Fibroblast of peridontal ligament (primary cell): Measurements from ENCODE around the gene CADM1.

ENCODE experiments used
- DNase-seq: peaks from one replicate; pipeline ENCODE4 v3.0.0-alpha.2; 2010; ENCODE audit errors: extremely low read depth

Gene CADM1

DNA sequence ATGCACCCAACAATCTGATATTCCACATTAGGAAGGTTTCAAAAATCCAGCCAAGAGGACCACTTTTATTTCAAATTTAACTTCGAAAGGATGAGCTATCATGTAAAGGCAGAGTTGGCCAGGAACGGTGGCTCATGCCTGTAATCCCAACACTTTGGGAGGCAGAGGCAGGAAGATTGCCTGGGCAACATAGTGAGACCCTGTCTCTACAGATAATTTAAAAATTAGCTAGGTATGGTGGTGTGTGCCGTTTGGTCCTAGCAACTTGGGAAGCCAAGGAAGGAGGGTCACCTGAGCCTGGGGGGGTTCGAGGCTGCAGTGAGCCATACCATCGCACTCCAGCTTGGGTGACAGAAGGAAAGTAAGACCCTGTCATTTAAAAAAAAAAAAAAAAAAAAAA, 96.7 kb downstream of the CADM1 start:
- DNase-seq = no peak

DNA sequence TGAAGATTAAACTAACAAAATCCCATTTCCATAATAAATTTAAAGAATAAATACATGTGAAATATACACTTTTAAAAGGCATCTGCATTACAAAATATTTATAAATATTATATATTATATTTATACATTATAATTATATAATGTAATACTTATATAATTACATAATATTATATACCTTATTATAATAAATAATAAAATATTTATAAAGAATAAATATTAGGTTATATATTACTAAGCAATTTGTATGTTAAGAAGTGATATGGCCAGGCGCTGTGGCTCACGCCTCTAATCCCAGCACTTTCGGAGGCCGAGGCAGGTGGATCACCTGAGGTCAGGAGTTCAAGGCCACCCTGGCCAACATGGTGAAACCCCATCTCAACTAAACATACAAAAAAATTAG, 97.8 kb downstream of the CADM1 start:
- DNase-seq = no peak

DNA sequence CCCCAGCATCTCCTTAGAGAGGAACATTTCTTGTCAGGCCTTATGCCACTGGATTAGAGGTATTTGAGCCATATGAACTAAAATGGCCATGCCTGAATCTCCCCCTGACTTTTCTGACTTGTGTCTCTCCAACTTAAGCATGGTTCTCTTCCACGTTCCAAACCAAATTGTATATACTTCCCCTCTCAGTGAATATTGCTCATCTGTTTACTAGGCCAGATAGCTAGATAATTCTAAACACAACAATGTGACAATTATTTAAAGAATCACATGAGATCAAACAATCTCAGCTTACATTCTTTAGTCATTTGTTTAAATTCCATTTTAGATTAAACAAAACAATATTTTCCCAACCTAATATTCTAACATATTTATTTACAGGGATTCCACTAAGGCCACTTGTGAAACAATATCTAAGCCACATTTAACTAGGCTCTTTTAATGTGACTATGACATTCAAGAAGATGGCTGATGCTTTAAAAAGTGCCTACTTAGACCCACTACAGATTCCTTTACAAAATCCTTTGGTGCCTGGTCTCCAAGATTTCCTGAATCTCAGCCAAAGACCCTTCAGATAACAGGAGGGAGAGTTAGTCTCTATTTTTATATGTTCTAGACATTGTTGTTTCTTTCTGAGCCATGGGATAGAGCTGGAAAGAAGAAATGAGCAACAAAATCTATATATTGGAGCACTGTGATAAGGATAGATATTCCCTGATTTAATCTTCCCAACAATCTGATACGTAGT, 105.7 kb downstream of the CADM1 start:
- no peak for DNase-seq

DNA sequence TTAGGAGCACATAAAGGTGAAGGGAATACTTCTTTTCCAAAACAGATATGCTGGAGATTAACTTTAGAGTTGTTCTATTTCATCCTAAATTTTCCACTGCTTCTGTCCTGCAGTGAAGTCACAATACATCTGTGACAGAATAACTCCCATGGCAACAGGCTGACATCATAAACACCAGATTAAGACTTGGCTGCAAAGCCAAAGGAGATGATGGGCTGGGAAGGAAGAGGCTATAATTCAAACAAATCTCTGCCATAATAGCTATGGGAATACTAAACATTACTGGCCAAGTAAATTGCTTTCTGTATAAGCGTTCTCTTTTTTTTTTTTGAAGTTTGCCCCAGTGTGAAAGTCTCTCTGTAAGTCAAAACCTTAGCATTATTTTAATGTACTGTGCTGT, 107.7 kb downstream of the CADM1 start:
- no peak for DNase-seq

DNA sequence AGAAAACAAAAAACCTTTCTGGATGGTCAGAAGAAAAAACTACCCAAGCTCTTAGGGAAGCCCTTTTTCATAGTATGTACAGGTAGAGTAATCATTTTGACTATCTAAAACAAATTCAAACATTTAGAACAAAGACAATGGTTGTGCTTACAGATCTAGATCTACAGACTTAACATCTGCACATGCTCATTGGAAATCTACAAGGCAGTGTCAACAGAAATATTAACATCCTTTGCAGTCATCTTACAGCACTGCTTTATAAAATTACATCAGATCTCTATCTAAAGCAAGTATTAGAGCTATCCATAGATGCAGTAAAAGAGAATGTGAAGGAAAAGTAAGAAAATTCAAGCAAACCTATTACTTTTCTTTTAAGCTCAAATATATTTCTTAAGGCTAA, 110.3 kb downstream of the CADM1 start:
- DNase-seq = no peak

DNA sequence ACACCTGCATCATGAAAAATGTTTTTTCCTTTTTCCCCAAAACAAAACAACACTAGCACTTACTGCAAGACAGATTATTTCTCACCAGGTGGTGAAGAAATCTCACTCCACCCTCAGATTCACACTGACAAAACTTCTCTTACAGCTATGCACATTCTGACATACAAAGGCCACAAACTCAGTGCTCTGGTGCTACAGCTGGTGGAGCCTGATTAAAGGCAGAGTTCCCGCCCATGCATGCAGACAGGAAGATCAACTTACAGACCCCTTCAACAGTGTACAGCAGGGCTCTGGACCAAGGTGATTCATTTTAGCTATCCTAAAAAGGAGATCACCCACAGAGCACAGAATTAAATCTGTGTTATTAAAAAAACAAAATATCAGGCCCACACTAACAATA, 112.6 kb downstream of the CADM1 start:
- DNase-seq = no peak

DNA sequence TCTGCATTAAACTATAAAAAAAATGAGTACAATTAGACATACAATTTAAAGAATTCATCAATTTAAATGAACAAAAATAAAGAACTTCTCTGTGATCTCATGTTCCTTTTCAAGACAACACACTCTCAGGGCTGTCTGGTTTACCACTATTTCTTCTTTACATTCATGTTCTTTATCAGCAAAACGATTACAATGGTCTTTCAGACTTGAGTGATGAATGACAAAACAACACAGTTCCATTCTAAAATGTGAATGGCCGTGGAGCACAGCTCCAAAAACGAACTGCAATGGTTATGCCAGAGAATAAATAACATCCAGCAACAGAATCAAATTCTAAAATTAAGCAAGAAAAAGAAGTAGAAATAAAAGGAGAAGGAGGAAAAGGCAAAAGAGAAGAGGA, 113.1 kb downstream of the CADM1 start:
- no peak for DNase-seq

DNA sequence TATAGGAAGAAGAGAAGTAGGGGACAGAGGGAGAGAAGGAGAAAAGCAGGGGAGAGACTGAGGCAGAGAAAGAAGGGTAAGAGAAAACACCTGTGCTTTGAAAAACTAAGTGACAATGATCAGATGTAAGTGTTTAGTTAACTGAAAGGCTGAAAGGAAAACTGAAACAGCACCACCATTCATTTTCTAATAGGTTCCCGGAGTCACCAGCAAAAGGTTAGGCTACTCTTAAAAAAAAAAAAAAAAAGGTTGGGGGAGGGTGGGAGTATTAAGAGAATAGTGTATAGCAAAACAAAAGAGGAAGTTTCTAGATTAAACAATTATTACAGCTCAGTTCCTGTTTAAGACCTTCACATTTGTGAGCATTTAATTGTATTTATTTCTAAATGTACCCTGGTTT, 113.8 kb downstream of the CADM1 start:
- DNase-seq = no peak

DNA sequence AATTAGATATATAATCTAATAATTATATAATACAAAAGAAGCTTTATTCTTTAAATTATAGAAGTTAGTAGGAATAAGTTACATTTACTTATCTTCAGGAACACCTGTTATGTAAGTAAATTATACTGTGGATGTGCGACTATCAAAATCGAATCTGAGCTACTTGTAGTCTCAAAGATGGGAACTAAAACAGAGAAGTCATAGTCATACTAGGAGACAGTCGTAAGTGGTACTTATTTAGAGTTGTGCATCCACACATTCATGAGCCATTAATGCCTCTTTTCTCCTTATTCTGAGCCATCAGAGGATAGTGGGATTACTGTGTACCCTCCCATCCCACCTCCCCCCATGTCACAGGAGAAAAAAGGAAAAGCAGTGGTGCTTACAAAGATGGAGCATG, 114.4 kb downstream of the CADM1 start:
- no peak for DNase-seq

DNA sequence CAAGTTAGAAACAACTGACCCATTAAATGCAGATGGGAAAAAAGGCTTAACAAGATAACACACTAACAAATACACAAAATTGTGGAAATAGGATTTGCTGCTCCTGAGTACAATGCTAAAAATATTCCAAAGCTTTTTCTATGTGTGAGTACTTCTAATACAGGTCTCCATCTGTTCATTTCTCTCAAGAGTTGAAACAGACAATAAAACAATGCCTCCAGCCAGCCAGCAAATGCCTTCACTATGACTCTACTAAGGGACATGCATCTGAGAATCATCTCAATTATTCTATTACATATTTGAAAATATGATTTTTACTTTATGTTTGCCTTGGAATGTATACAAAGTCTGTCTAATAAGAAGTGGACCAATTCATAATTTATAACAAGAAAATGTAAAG, 119.0 kb downstream of the CADM1 start:
- DNase-seq = no peak

DNA sequence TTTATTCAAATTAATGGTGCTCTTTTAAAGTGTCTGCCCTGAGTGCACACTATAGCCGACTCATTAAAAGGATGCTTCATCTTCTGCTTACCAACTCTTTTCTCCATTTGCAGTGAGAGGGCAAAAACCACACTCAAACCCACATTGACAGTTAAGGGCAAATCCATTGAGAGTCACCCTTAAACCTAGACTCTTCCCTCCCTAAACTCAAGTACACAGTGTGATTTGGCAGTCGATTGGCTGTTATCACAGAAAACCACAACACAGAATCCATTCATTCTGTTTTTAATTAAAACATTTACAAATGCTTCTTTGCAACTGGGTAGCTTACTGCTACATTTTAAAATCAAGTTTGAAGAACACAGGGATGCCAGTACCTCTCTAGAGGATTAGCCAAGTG, 120.0 kb downstream of the CADM1 start:
- DNase-seq = no peak

DNA sequence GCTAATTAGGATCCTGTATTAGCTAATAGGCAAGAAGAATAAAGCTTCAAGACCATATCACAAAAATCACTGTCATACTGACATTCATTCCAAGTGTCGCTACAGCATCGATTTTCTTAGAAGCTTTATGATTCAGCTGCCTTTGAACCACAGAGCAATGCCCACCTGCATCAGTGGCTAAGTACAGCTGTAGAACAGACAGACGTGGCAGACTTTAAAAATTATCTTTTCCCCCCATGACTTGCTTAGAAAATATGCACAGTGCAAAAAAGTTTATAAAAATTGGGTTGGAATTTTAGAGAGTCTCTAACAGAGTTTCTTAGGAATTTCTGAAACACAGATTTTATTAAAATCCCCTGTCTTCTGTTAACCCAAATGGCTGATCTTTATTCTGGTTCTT, 120.8 kb downstream of the CADM1 start:
- DNase-seq = no peak

DNA sequence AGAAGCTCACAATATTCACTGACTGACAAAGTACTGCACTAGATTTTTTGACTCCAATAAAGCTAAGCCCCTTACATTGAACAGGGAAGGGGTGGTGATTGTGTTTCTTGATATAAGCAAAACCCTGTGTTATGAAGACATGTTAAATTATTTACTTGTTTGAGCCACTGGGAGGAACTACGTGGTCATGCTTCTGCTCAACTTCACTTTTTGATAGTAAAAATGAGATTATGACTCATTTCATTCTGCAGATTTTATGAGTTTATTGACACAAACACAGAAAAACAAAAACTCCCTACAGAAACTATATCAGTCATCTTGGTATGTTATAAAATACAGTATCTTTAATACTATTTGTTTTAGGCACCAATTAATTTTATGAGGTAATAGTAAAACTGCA, 124.7 kb downstream of the CADM1 start:
- no peak for DNase-seq

DNA sequence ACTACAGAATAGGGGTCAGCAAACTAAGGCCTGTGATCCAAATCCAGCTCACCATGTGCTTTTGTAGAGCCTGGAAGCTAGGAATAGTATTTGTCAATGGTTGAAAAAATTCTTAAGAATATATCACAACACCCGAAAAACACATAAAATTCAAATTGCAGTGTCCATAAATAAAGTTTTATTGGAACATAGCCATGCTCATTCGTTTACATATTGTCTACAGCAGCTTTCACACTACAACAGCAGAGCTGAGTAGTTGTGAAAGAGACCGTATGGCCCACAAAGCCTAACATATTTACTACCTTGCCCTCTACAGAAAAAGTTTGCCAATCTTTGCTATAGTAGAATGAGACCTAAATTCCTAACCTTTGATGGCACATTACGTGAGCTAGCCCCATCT, 125.7 kb downstream of the CADM1 start:
- no peak for DNase-seq

DNA sequence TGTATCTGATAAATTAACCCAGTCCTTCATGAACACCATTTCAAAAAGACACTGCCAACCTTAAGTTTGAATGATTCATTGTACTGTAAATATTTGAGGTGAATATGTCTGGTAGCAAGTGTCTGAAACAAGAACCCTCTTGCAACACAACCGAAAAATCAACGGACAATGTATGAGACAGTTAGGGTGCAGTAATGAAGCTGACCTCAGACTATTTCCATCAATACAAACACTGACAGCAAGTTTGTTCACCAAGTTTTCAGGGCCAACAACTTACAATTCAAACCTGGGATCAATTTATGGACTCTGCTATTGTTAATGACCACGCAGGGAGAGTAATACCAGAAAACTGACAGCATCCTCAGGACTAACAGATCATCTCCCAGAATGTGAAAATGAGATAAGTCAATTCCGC, 126.3 kb downstream of the CADM1 start:
- peak; percentile 5 for DNase-seq

DNA sequence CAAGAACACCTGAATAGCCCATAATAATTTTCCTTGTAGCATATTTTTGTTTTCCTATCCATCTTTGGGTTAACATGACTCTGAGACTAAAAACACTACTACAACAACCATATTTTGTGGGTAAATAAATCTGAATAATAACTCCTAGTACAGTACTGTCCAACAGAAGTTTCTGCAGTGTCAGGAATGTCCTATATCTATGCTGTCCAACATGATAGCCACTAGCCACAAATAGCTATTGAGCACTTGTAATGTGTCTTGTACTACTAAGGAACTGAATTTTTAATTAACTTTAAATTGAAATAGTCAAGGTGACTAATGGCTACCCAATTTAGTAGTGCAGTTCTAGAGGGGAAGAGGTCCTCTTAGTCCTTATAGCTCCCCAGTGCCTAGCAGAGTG, 135.6 kb downstream of the CADM1 start:
- DNase-seq = no peak

DNA sequence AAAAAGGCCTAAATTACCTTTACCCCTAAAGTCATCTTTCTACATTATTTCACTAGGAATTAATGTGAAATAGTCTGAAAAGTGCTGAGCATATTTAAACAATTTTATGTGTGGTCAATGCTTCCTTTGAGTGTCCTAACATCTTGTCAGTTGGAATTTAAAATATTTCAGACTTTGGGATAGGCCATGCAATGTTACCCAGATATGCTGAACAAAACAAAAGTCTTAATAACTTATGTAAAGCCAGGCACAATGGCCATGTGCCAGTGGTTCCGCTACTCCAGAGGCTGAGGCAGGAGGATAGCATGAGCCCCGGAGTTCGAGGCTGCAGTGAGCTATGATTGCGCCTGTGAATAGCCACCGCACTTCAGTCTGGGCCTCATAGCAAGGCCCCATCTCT, 137.4 kb downstream of the CADM1 start:
- no peak for DNase-seq

DNA sequence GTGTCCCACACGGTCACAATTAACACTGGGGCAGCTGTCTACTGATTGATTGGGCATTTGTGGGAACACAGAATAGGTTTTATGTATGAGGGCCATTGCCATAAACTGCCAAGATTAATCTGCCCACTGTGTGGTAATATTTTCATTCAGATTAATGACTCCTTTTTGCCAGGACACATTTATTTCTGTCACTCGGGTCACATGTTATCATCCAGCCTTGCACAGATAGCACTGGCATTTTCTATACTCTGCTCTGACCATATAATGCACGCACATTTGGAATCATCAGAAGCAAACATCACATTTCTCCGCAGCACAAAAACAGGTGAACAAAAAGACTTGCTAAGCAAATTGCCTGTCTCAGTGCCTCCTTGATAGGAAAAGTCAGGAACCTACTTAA, 138.3 kb downstream of the CADM1 start:
- DNase-seq = no peak

DNA sequence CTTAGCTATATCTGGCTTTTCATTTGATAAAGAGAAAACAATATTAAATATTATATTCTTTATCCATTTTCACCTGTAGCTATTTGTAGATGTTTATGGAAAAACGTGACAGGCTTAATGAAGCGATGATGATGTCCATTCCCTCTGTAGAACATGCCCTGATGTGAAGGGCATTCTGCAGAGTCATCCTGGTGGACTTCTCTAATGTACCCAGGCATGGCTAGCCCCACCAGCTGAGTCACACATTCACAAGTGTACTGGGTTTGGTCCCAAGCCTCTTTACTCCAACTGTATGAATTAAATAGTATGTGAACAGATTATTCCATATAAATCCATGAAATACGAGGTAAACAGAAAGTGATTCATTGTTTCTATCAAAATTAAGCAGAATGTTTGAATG, 139.3 kb downstream of the CADM1 start:
- DNase-seq = no peak

DNA sequence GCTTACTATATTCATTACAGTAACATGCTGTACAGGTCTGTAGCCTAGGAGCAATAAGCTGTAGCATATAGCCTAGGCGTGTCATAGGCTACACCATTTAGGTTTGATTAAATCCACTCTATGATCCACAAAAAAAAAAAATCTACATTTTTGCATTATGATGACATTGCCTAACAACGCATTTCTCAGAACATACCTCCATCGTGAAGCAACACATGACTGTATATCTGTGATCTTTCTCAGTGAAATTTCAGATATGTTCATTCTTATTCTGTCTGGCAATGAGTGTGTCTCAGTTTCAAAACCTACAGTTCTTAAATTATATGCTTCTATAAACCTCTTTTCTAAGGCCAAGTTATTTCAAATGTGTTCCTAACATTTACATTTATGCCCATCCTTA, 140.3 kb downstream of the CADM1 start:
- DNase-seq = no peak

DNA sequence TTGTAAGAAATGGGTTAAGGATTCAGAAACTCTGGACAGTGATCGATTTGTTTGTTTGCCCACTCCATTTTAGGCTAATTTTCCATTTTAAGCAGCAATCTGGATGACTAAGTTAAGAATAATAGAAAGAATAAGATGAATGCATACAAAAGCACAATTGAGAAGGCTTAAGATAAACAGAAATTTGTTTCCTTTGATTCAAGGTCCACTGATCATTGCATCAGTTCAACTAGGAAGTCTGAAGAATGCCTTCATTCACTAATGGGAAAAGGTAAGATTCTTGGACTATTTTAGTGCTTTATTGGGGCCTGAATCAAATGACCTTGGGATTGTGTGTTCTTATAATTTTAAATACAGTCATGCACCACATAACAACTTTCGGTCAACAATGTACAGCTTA, 140.8 kb downstream of the CADM1 start:
- DNase-seq = no peak

DNA sequence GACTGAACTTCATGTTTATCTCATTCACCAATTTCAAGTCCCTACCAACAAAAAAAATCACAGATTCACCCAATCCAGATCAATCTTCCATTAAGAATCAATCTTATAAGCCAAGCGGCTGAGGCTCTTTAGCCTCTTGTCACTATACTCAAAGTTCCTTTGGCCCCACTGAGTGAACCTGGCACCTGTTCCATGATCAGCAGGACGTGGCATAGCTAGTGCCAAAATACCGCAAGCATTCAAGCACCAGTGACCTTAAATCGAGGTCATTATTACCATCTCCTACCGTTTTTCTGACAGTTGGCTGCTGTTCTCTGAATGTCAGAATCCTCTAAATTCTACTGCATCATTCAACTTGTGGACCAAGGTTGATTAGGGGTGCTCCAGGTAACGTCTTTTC, 141.2 kb downstream of the CADM1 start:
- DNase-seq = no peak

DNA sequence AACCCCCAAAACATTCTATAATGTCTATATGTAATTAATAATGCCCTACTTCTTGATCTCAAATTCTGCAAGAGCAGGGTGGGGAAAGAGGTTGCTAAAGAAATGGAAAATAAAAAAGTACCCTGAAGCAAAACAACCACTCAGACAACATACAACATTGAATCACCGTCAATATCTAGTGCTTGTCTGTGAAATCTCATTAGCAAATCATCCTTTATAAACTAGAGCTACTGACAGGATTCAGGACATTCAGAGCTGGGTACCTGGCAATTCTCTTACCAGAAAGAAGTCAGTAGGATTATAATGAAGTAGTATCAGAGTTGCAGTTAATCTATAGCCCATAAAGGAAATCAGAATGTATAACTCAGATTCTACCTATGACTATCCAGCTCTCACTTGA, 143.2 kb downstream of the CADM1 start:
- DNase-seq = no peak

DNA sequence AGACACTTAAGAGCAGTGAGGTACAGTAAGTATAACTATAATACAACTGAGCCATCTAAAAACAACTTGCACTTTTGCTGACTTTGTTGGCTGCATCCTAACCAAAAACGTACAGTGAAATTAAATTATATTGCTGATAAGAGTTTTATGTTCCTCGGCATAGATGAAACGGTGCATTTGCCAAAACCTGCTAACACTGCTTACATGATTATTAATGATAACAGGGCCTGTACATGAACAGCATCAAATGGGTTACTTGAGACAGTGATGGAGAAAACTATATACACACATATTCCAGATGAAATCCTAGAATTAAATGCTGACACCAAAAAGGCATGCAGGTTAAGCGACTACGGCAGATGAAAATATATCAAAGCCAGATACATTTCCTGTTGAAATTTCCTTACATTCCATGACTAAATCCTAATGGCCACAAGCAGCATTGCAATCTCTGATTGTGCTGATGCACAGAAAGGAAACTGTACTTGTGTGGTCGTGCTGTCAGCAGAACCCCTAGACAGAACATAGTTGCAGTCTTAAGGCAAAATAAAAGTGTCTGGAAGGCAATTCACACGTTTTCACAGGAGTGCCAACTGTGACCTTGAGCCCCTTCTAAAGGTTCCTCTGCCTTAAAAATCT, 143.9 kb downstream of the CADM1 start:
- DNase-seq = no peak
